Retina (tissue), 1 donor: ENCODE measurements around the gene LNX1.

Source experiments
- DNase-seq: peaks from one replicate; pipeline ENCODE4 v3.0.0-alpha.2; 2016

Gene LNX1

DNA sequence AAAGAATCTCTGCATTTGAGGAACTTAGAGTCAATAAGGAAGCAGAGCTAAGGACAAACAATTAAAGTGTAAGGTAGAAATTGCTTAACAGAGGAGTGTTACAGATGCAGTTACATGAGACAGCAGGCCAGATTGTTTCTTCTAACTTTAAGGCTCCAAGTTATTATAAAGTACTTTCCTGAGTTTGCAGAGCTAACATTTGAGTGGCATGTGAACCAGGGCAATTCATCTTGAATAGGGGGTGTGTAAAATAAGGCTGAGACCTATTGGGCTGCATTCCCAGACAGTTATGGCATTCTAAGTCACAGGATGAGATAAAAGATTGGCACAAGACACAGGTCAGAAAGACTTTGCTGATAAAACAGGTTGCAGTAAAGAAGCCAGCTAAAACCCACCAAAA lies 7.6 kb upstream of the LNX1 start:
- DNase-seq, result no peak

DNA sequence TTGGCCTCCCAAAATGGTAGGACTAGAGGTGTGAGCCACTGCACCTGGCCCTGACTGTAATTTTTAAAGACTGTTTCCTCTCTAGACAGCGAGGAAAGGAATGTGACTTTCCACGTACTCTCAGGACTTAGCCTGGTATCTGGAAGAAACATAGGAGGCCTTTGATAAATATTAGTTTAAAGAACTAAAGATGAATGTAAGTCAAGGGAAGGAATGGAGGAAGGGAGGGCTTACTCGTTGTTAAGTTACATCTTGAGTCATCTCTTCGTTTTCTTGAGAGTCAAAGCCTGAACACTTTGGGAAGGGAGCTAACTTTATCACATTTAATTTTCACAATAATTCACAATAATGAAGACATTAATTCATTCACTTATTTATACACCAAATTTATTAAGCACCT lies 7.2 kb upstream of the LNX1 start:
- no peak for DNase-seq

DNA sequence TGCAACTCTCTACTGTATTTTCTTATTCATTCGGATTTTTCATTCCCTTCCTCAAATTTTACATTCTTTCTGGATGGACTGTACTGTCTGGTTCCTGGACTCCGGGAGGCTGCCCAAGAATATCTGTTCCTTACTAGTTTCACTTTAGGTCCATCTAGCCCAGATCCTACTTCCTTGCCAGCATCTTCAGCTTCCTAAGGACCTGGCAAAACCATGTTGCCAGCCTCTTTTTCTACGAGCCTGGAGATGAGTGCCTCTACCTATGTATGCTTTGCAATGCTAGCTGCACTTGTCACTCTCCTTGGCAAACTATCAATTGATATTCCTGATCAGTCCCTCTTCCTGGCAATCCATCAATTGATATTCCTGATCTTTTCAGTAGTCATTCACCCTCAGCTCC lies 5.6 kb upstream of the LNX1 start:
- DNase-seq, result no peak

DNA sequence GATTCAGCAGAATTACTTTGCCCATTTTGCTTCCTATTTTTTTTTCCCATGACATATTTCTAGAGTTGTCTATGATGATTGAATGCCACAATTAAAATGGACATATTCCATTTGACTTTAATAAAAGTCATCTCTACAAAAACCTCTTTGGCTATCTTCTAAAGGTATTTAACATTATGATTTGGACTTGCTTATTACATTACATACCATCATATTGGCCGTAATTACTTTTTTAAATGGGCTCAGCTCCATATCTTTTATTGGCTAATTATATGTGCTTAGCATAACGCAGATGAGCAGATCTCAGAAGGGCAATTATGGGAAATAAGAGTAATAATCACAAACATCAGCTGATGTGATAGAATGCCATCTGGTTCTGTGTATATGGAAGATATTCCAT lies 4.5 kb upstream of the LNX1 start:
- no peak for DNase-seq

DNA sequence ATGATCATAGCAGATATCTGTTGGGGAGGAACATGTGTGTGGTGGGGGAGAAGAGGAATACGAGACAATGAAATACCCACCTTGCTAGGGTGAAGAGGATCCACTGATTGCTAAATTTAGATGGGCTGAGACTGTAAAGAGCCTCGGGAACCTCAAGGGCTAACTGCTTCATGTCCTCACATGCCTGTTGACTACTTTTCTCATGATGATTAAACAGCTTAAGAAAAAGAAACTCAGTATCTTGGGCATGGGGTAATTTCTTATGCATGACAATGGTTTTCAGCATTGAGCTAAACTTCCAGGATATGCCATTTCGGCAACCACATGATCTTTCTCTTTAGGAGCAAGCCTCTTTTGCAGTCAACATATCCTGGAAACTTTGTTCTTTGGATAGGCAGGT lies 3.9 kb upstream of the LNX1 start:
- no peak for DNase-seq

DNA sequence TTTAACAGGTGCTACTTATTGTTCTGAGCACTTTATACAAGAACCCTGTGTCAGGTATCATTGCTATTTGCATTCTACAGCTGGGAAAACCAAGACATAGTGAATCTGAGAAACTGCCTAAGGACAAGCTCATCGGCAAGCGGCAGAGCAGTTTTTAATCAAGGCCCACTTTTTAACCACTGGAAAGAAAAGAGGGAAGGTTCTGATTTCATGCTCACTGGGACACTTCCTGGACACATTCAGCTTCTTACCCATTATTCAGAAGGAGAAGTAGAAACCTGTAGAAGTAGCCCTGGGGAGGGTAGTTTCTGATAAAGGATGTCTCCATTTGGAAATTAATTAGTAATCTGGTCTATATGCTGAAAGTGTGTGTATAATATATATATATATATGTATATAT lies 2.5 kb upstream of the LNX1 start:
- DNase-seq, result no peak

DNA sequence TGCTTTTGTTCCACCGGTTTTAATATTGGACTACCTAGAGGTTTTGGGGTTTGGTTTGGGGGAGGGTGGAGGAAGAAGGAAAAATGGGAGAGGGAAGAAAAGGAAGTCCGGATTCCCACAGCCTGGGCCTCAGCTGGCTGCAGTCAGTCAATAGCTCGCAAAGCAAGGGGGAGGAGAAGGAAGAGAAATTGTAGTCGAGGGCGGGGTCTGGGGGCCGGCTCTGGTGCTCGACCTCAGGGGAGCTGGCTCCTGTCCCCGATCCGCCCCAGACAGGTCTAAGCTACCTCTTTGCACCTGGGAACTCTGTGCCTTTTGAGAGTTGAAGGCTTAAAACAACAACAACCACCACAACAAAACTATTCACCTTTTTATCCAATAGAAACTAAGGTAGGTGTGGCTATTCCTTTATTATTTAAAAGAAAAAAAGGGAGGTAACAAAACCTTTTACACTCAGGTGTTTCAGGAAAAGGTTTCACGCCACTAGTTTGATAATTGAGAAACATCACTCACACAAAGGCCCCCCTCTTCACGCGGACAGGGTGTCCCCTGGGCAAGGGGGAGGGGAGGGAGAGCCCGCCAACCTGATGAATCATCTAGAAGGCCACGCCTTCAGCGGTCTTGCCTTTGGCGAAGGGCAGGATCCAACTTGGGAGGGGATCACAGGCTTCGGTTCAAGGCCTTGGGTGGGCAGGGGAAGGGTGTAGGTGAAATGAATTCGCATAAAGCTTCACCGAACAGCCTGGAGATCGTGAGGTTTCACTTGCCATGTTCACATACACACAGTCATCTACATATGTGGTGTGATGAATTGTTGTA lies 1.6 kb upstream of the LNX1 start:
- DNase-seq, result peak; percentile 40

DNA sequence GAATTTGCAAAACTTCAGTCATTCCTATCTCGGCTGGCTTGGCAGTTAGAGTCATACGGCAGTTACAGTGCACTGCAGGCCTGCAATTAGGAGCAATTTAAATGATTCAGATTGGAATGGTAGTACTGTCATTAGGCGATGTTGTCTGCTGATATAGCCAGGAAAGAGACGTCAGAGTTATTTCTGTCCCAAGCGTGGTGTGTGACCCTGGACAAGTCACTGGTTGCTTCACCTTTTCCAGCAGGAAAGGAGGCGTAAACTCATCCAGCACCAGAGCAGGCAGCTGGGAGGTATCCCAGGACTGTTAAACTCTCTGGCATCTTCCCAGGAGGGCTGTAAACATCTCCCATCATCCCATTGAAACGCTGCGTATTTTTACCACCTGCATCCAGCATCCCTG lies 836 bp upstream of the LNX1 start:
- peak; percentile 19 for DNase-seq

DNA sequence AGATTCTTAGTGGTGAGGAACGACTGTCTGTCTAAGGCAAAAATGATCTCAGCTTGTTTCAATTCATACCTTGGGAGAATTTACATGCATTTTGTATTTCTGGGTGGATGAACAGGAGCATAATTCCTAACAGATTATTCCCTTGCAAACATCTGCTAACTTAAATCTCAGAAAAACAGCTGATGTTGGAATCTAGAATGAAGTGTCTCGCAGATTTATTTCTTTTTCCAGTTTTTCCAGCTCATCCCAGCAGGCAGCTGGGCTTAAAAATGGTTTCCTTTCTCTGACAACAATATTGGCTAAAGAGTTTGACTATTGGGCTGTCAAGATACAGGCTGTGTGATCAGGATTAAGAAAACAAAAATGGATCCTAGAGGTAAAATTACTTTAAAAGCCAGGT lies 1.1 kb downstream of the LNX1 start:
- no peak for DNase-seq

DNA sequence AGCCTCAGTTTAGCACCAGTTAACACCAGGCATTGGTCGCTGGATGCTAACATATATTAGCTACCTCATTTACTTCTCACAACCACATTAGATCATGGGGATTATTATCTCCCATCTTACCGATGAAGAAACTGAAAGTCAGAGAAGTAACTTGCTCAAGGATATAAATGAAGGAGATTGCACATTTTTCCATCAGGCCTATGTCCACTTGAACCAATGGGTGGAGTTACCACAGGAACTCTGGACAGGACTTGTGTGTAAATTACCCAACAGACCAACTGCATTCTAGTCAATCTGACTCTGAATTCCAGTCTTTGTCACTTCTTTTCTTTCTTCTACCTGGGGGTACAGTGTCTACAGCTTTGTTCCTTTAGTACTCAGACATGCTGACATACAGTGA lies 1.8 kb downstream of the LNX1 start:
- no peak for DNase-seq

DNA sequence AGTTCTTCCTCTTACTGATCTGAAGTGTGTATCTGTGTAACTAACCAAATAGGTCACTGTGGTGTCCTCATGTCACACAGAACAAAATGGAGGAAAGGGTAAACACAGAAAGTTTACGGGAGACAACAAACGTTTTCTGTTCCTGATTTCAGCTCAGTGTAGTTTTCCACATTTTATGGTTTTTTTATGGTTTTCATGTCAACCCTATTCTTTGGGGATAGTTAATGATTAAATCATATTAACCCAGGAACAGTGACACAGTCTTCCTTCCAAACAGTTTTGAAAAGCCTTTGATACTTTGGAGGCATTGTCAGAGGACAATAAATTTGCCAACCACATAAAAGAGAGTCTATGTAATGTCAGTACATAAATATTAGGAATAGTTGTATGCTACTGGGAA lies 4.2 kb downstream of the LNX1 start:
- DNase-seq, result no peak

DNA sequence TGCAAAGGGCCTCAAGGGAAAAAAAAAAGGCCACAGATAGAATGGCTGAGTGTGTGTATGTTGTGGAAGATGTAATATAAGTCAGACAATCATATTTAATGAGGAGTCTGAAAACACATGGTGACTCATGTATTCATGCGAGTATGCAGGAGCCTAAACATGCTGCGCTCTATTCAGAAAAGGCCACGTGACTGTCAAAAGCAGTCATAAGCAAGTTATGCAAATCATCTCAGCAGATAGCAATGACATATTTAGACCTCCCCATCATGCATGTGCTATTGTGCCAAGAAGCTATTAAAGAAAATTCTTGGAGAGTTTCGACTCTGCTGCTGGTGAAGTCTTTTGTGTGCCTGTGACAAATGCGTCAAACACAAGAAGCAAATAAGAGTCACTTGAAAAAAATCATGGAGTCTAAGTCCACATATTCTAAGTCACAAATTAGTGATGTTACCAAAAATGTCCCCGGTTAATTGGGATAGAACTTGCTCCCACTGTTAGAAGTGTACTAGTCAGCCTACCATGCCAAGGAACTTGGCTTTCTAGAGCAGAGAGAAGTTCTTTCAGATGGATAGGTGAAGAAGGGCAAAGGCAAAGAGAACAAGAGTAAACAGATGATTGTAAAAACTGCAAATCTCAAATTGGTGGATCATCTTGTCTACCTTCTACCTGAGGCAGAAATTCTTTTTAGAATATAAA lies 5.0 kb downstream of the LNX1 start:
- DNase-seq, result no peak

DNA sequence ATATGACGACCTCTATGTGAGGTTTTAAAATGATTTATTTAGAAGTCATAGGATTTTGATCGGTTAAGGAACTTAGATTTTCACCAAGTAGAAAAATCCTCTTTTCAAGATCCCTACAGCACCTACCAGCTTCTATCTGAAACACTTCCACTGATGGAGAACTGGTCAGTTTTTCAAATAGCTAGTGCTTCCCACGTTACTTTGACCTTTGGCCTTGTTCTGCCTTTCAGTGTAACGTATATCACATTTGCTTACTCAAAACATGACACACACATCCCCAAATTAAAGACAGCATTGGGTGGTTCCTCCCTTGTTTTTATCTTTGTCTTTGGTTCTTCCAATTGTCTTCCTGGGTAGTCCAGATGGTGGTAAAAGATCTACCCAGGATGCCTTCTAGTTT lies 6.6 kb downstream of the LNX1 start:
- no peak for DNase-seq

DNA sequence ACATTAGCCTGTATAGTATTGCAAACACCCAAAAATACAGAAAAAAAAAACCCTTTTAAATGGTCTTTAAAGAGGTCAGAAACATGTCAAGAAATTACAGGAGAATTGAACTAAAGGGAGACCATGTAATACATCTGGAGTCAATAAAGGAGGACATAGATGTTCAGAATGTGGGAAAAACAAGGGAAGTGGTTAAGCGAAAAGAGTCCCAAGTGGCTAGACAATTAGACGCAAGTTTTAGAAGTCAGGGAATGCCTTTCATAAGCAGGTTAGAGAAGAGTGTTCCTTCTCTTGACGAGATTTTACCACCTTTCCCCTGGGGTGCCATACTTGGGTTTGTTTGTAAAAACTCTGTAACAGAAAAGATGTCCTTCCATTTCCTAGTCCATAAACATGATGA lies 7.8 kb downstream of the LNX1 start:
- DNase-seq, result no peak

DNA sequence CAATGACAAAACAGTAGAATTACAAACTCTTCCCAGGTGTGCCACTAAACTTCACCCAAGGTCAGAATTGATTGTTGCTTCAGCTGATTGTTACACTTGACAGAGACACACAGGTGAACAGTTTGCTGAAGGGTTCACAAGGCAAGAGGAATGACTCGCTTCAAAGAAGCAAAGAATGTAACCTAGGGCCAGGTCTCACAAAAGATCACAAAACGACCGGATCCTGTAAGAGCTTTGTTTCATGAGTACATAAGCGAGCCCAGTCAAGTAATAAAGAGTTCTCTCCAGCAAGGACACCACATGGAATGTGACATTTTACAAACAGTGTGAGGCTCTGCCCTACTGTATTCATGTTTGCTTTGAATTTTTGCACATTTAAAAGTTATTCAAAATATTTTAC lies 9.1 kb downstream of the LNX1 start:
- no peak for DNase-seq

DNA sequence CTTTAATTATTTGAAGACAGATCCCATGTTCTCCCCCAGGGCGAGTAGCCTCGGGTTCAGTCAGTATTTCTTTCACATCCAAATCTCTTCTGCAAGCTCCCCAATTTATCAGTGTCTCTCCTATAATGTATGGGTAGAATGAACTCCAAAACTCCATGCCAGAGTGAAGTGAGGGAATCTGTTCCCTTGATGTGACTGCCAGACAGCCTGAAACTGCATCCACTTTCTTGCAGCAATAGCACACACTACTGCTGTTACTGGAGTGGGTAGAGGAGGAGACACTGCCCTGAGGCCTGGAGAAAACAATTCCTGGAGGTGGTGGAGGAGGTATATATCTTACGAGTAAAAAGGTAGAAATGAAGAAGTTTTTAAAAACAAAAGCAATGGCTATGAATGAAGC lies 11.0 kb downstream of the LNX1 start:
- DNase-seq, result no peak

DNA sequence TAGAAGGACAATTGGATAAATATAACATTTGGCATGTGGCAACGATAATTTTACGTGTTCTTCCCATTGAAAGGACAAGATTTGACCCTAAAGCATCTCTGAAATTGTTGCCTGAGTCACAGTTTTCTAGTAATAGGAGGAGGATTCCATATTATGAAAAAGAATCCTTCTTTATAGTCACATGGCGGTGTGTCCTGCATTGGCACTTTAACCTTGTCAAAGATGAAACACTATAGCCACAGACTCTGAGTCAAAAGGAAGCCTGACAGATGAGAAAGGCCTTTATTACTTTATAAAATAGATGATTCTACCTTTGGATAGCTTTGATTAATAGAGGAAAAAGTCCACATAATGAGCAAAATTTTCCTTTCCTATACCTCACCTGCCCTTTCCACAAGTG lies 11.5 kb downstream of the LNX1 start:
- DNase-seq, result no peak

DNA sequence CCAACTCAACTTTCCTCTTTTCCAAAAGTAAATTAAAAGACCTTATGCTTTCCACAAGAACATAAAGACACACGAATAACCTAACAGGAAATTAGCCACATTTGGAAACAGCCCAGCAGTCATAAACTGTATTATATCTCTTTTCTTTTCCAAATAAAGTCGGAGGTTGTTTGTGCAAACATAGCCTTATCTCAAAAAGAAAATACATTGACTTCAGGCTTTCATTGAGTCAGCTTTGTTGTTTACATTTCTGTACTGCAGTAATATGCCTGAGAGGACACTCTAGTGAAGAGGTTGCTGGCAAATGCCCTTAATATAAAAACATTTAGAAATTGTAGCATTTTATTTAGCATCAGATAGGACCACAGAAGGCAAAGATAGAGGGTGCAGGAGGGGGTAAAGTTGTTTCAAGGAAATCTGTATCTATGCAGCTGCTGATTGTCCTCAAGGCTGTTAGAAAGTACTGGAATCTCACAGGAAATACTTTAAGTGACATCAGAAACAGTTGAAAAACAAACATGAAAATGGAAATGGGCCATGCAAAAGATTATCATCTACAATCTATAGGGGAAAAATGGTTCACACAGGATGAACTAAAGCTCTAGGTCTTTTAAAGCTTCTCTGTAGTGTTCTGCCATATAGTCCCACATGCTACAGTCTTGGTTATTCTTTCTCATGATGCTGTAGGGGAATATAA lies 14.5 kb downstream of the LNX1 start:
- no peak for DNase-seq

DNA sequence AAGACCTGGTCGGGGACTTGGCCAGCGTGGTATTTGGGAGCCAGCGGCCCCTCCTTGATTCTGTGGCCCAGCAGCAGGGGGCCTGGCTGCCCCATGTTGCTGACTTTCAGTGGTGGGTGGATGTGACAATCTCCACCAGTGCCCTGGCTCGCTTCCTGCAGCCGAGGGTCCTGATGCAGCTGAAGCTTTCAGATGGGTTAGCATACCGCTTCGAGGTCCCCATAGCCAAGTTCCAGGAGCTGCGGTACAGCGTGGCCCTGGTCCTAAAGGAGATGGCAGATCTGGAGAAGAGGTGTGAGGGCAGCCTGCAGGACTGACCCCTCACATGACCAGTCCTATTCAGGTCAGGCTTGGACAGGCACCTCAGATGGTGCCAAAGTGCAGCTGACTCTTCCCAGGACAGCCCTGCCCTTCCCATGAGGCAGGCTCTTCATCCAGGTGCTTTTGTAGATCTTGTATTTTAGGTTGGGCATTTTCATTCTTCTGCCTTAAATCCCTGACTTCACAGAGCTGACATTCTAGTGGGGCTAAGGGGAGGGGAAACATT lies 15.1 kb downstream of the LNX1 start:
- DNase-seq, result no peak

DNA sequence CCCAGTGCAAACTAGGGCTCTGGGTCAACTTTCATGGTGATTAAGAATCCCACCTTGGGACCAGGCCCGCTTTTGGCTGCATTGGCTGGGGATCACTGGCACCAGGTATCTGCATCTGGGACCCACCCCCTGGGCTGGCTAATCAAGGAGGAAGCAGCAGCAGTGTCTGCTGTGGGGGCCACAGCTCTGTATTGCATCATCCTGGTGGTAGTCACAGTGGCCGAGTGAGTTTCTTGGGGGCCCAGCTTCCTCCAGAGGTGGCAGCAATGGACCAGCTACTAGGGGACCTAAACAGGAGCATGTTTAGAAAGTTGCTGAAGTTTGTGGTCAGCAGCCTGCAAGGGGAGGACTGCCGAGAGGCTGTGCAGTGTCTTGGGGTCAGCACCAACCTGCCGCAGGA lies 15.7 kb downstream of the LNX1 start:
- DNase-seq, result no peak

DNA sequence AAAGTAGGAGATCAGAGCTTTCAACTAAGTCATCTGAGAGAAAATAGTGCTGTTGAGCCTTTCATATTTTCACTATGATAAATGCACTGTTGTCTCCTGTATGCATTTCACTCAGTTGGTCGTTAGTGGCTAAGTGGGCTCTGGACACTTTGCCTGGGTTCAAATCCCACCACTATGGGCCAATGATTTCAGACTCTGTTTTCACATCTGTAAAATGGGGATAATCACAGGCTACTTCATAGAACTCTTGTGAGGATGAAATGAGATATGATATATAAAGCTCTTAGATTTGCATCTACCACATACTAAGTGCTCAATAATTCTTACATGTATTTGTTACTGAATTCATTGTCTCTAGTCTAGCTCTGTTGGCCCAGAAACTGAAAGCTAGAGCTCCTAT lies 16.8 kb downstream of the LNX1 start:
- DNase-seq, result no peak

DNA sequence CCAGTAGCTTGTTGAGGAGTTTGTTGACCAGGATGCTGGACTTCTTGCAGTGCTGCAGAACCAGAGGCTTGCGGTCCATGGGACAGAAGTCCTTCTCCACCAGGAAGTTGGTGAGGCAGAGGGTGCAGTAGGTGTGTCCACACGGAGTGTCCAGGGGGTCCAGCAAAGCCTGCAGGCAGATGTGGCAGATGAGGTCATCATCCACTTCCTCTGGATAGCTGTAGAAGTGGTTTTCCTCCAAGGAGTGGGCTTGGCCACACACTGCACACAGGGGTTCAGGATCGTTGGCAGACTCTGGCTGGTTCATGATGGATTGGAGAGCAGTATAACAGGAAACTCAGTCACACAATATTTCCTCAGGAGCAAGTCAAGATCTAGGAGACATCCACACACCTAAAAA lies 17.6 kb downstream of the LNX1 start:
- no peak for DNase-seq

DNA sequence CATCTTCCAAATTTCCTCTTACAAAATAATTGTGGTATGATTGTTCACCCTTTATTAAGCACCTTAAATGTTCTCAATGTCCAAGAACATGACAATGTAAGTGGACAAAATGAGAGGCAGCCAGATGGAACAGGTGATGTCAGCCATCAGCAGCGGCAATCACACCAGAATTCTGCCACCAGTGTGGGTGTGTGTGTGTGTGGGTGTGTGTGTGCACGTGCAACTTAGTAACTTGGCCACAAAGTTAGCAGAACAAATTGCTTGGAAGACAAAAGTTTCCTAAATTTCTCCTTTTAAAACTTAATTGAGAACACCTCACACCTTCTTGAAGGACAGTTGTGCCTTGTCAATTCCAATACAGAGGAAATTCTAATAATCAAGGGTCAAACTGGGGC lies 18.7 kb downstream of the LNX1 start:
- DNase-seq, result no peak
